Activated T-cell treated with anti-CD3 and anti-CD28 coated beads for 1 hour (primary cell): ENCODE data around the gene CAPN5.

ENCODE experiments used
- DNase-seq: peaks from one replicate; pipeline ENCODE4 v3.0.0-alpha.2; 2020; ENCODE audit warnings: low read depth

CAPN5 gene

GRCh38 chr11:77153276-77154185 is 86.8 kb downstream of the CAPN5 start:
- DNase-seq = no peak

- DNase-seq = no peak
Measured at GRCh38 chr11:77154381-77155081, 87.8 kb downstream of the CAPN5 start.

DNA sequence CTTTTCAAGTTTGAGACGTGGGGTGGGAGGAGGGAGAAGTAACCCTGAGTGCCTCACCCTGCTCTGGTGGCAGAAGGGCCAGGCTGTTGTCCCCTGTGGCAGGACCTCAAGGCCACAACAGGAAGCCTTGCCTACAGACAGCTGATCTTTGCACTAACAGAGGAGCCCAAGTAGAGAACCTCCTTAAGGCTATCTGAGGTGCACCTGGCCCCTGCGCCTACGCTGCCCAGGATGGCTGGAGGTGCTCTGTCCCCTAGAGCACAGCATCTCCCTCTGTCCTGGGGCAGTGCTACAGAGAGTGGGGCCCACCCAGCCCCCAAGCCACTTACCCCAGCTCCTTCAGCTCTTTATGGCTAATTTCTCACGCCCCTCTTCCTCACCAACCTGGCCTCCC is 88.3 kb downstream of the CAPN5 start:
- no peak for DNase-seq

DNA sequence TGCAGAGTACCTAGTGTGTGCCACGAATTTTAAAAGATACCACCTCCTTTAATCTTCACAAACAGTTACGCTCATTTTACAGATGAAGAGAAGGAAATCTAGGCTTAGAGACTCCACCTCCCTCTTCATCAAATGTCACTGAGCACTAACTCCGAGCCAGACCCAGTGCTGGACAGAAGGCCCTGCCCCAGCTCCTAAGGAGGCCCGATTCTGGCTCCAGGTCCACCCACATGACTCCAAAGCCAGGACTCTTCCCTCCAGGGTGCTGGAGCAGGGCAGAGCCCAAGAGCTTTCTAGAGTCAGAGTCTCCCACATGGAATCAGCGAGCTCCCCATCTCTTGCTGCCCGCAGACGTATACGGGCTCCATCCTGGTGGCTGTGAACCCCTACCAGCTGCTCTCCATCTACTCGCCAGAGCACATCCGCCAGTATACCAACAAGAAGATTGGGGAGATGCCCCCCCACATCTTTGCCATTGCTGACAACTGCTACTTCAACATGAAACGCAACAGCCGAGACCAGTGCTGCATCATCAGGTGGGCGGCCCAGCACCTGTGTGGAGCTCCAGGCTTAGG is 88.9 kb downstream of the CAPN5 start:
- no peak for DNase-seq

GRCh38 chr11:77156396-77157195 is 89.8 kb downstream of the CAPN5 start:
- DNase-seq = no peak

- DNase-seq = no peak
Measured at GRCh38 chr11:77158041-77158695, 91.4 kb downstream of the CAPN5 start.

GRCh38 chr11:77159219-77159936 is 92.6 kb downstream of the CAPN5 start:
- DNase-seq = no peak

DNA sequence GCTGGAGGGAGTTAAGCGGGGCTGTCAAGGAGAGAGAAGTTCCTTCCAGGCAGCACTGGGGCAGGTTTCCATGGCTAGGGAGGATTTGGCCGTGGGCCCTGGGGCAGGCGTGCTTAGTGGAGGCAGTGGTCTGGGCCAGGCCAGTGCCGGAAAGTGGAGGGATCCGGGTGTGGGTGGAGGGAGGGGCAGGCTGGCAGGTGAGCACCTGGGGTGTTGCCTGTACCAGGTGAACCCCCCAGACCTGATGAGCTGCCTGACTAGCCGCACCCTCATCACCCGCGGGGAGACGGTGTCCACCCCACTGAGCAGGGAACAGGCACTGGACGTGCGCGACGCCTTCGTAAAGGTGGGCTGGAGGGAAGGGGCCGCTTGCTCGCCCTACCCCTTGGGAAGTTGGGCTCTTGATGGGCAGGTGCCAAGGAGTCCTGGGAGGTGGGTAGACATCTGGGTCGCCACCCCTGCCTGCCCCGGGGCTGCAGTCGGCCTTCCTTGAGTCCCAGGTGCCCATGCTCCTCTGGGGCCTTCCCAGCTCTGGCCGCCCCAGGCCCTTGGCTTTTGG is 93.2 kb downstream of the CAPN5 start:
- DNase-seq = no peak

- no peak for DNase-seq
Measured at GRCh38 chr11:77163271-77163670, 96.5 kb downstream of the CAPN5 start.

DNA sequence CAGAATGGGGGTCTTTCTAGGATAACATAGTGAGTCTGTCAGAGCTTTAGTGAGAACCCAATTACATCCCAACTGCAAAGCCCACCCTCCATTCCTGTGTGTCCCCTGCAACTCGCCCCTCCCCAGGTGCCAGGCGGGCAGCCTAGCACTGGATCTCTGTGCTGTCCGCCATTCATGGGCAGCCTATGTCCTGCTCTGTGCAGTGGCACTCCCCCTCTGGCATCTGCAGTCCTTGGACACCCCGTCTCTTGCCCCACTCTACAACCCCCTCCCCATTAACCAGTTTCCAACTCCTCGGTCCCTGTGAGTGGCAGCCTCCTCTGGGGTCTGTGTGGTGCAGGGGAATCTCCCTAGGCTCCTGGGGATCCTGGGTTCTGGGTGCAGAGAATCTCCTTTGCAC is 98.3 kb downstream of the CAPN5 start:
- DNase-seq = no peak

- DNase-seq = no peak
Measured at GRCh38 chr11:77166021-77166420, 99.2 kb downstream of the CAPN5 start.

DNA sequence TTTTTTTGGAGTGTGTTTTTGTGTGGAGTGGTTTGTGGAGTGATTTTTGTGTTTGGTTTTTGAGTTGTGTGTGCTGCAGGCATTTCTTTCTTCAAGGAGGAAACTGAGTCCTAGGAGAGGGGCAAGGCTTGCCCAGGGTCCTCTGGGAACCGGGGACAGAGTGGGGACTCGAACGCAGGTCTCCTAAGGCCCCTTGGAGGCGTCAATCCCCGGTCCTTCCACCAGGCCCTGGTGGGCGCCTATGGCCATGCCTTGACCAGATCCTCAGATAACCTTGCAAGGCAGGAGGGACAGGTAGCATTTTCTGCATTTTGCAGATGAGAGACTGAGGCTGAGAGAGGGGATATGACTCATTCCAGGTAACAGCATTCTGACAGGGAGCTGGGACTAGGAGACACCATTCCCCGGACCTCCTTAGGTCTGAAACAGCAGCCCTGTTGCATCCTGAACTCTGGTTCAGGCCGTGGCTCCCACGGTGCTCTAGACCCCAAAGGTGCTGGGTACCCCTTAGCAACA is 100.4 kb downstream of the CAPN5 start:
- no peak for DNase-seq

GRCh38 chr11:77167791-77168190 is 101.0 kb downstream of the CAPN5 start:
- no peak for DNase-seq

GRCh38 chr11:77170107-77170506 is 103.3 kb downstream of the CAPN5 start:
- DNase-seq = no peak

DNA sequence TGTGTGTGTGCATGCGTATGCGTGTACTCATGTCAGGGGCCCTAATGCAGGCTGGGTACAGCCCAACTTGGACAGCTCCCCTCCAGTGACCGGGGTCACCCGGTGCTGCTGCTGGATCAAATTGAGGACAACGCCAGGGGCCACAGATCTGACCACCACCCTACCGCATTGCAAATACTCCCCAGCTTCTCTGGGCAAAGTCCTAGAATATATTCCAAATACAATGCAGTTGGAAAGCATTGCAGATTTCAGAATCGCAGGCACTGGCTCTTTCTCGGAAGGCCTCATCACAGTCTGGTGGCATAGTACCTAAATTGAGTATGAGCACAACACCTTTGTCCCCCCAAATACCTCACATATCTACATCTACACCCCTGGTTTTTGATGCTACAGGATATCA is 104.5 kb downstream of the CAPN5 start:
- DNase-seq = no peak

DNA sequence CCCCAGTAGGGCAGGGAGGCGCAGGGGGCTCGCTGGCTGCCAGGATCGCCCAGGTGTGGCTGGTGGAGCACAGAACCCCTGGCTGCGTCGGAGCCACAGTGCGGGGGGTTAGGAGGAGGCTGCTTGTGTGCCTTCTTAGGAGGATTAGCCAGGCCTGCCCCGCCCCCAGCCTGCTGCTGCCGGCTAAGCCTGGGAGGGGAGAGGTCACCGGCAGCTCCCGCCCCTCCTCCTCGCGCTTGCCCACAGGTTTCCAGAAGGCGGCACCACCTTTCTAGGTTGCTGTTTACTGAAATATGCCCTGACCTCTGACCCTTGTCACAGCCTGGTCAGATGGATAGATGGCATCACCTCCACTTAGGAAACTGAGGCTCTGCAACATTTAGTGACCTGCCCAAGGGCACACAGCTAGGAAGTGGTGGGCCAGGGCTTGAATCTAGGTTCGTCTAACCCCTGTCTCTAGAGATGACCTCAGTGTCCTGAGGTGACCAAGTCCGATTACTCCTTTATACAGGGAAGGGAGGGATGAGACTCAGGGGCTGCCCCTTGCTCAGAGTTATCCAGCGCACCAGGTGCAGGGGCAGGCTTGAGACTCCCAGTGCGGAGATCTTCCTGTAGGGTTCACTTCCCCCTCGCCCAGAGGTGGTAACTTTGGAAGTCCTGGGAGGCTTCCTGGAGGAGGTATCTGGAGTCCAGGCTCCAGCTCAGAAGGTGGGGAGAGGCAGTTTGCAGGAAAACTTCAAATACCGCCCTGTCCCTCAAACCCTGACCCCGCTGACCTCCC is 105.3 kb downstream of the CAPN5 start:
- DNase-seq = no peak

DNA sequence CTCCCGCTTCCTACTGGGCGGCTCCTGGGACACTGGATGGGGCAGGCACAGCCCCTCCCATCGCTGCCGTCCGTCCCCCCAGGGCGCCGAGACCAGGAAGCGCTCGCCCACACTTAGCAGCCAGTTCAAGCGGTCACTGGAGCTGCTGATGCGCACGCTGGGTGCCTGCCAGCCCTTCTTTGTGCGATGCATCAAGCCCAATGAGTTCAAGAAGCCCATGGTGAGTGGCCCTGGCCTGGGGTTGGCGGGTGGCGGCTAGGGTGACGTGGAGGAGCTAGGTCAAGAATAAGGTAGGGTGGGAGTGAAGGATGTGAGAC is 105.9 kb downstream of the CAPN5 start:
- DNase-seq = no peak

DNA sequence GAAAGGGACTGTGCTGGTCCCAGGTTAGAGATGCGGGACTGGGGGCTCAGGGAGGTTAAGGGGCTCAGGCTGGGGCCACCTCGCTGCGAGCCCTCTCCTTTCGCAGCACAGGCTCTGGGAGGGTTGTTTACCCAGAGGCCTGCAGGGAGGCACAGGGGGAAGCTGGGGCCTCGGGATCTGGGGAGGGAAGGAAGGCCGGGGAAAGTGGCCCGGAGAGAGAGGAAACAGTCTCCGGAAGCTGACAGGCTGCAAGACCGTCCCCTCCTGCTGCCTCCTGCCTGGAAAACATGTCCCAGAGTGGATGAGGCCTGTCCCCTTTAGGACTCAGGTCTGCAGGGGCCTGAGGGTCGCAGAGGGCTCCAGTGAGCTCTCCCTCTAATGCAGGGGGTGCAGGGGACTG is 106.7 kb downstream of the CAPN5 start:
- DNase-seq = no peak

DNA sequence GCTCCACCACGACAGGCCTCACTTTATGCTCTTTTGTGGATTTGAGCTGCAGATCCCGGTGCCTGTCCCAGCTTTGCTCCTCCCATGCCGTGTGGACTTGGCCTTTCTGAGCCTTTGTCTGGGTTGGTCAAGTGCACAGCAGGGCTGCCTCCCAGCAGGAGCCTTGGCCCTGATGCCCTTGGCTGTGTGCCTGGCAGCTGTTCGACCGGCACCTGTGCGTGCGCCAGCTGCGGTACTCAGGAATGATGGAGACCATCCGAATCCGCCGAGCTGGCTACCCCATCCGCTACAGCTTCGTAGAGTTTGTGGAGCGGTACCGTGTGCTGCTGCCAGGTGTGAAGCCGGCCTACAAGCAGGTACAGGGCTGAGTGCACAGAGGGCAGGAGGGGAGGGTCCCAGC is 107.8 kb downstream of the CAPN5 start:
- no peak for DNase-seq
